H9 (cell line): ENCODE measurements around the gene LARP4B. TPM values are rescaled to one million over a fixed set of nuclear protein-coding genes. Genes with fewer than 3 reads are reported as not detected.

Experiments
- DNase-seq: peaks from one replicate; pipeline ENCODE4 v3.0.0-alpha.2; 2017
- H2AFZ ChIP-seq: one replicate; pipeline ENCODE4 v1.6.1; 2013; ENCODE audit warnings: mild to moderate bottlenecking, low read length, control low read depth, moderate library complexity
- H2AK5ac ChIP-seq: 2 replicates; pipeline ENCODE4 v1.6.1; 2013; ENCODE audit warnings: low read length, control low read depth, mixed read lengths; ENCODE audit not compliant: insufficient read length
- H2BK120ac ChIP-seq: one replicate; pipeline ENCODE4 v1.6.1; 2013; ENCODE audit warnings: low read depth, mild to moderate bottlenecking, low read length, control low read depth, inconsistent platforms; ENCODE audit not compliant: poor library complexity, severe bottlenecking
- H2BK12ac ChIP-seq: 2 replicates; pipeline ENCODE4 v1.6.1; 2013; ENCODE audit warnings: low read length, control low read depth, mixed read lengths, low read depth; ENCODE audit not compliant: insufficient read length
- H2BK15ac ChIP-seq: 2 replicates; pipeline ENCODE4 v1.6.1; 2013; ENCODE audit warnings: low read depth, low read length, control low read depth
- H2BK20ac ChIP-seq: one replicate; pipeline ENCODE4 v1.6.1; 2013; ENCODE audit warnings: low read depth, mild to moderate bottlenecking, low read length, control low read depth, inconsistent platforms; ENCODE audit not compliant: poor library complexity, severe bottlenecking
- H2BK5ac ChIP-seq: 2 replicates; pipeline ENCODE4 v1.6.1; 2013; ENCODE audit warnings: low read length, control low read depth, mixed read lengths; ENCODE audit not compliant: insufficient read length
- H3K14ac ChIP-seq: 2 replicates; pipeline ENCODE4 v1.6.1; 2013; ENCODE audit warnings: low read length, control low read depth; ENCODE audit not compliant: insufficient read depth
- H3K18ac ChIP-seq: 2 replicates; pipeline ENCODE4 v1.6.1; 2013; ENCODE audit warnings: low read depth, mild to moderate bottlenecking, mixed read lengths, low read length, control low read depth; ENCODE audit not compliant: insufficient read length
- H3K23ac ChIP-seq: 2 replicates; pipeline ENCODE4 v1.6.1; 2013; ENCODE audit warnings: low read length, control low read depth, mixed read lengths, low read depth; ENCODE audit not compliant: insufficient read length
- H3K23me2 ChIP-seq: 2 replicates; pipeline ENCODE4 v1.6.1; 2013; ENCODE audit warnings: low read depth, mild to moderate bottlenecking, mixed read lengths, low read length, control low read depth; ENCODE audit not compliant: insufficient read length, poor library complexity, severe bottlenecking
- H3K27ac ChIP-seq: 2 replicates; pipeline ENCODE4 v1.5.1; 2013; ENCODE audit warnings: low read length, control low read depth, mixed read lengths, low read depth; ENCODE audit not compliant: insufficient read length
- H3K27me3 ChIP-seq: 2 replicates; pipeline ENCODE4 v1.6.1; 2013; ENCODE audit warnings: low read length, control low read depth, inconsistent platforms; ENCODE audit not compliant: insufficient read depth
- H3K4ac ChIP-seq: 2 replicates; pipeline ENCODE4 v1.6.1; 2013; ENCODE audit warnings: low read depth, mild to moderate bottlenecking, control low read depth, inconsistent platforms, low read length, moderate library complexity
- H3K4me1 ChIP-seq: 2 replicates; pipeline ENCODE4 v1.6.1; 2013; ENCODE audit warnings: low read length, control low read depth, inconsistent platforms; ENCODE audit not compliant: insufficient read depth
- H3K4me2 ChIP-seq: 2 replicates; pipeline ENCODE4 v1.6.1; 2013; ENCODE audit warnings: low read length, control low read depth, mixed read lengths; ENCODE audit not compliant: insufficient read length, insufficient read depth
- H3K56ac ChIP-seq: 2 replicates; pipeline ENCODE4 v1.6.1; 2013; ENCODE audit warnings: low read depth, mild to moderate bottlenecking, mixed read lengths, low read length, control low read depth; ENCODE audit not compliant: insufficient read length
- H3K79me1 ChIP-seq: 2 replicates; pipeline ENCODE4 v1.6.1; 2013; ENCODE audit warnings: low read depth, mild to moderate bottlenecking, moderate library complexity, low read length, control low read depth, inconsistent platforms; ENCODE audit not compliant: insufficient read depth, poor library complexity, severe bottlenecking
- H3K79me2 ChIP-seq: 2 replicates; pipeline ENCODE4 v1.6.1; 2013; ENCODE audit warnings: low read length, control low read depth, inconsistent platforms; ENCODE audit not compliant: insufficient read depth
- H3K9ac ChIP-seq: 2 replicates; pipeline ENCODE4 v1.6.1; 2013; ENCODE audit warnings: low read length, control low read depth, mixed read lengths; ENCODE audit not compliant: insufficient read length; ENCODE audit errors: extremely low read depth
- H3K9me3 ChIP-seq: one replicate; pipeline ENCODE4 v1.6.1; 2013; ENCODE audit warnings: low read depth, low read length, inconsistent platforms; ENCODE audit not compliant: control insufficient read depth
- H3T11ph ChIP-seq: one replicate; pipeline ENCODE4 v1.6.1; 2013; ENCODE audit warnings: mild to moderate bottlenecking, low read length, control low read depth, inconsistent platforms
- H4K20me1 ChIP-seq: one replicate; pipeline ENCODE4 v1.6.1; 2013; ENCODE audit not compliant: control insufficient read depth, insufficient read length, insufficient read depth
- H4K5ac ChIP-seq: 2 replicates; pipeline ENCODE4 v1.6.1; 2013; ENCODE audit warnings: low read depth, mild to moderate bottlenecking, mixed read lengths, low read length, control low read depth; ENCODE audit not compliant: insufficient read length
- H4K8ac ChIP-seq: replicated peaks from 2 replicates; pipeline ENCODE4 v1.6.1; 2013; ENCODE audit warnings: low read length, control low read depth, mixed read lengths, low read depth; ENCODE audit not compliant: insufficient read length
- H4K91ac ChIP-seq: 2 replicates; pipeline ENCODE4 v1.6.1; 2013; ENCODE audit warnings: low read depth, mild to moderate bottlenecking, moderate library complexity, mixed read lengths, low read length, control low read depth; ENCODE audit not compliant: insufficient read length
- H3K27ac Mint-ChIP-seq, 3 experiments: 2 replicates in 2 of 3; 3 replicates in 1 of 3; pipeline ENCODE4 v1.8.0; 2020 to 2021; ENCODE audit warnings: mixed read lengths in 3 of 3, mild to moderate bottlenecking in 1 of 3, moderate library complexity in 1 of 3
- H3K27me3 Mint-ChIP-seq: 2 replicates; pipeline ENCODE4 v1.8.0; 2021; ENCODE audit warnings: low read depth, mild to moderate bottlenecking, moderate library complexity, mixed read lengths
- H3K36me3 Mint-ChIP-seq, 3 experiments: 2 replicates in 2 of 3; 3 replicates in 1 of 3; pipeline ENCODE4 v1.8.0; 2020 to 2021; ENCODE audit warnings: low read depth in 3 of 3, mixed read lengths in 3 of 3; ENCODE audit not compliant: insufficient read depth in 1 of 3
- H3K4me1 Mint-ChIP-seq, 2 experiments: 2 replicates each; pipeline ENCODE4 v1.8.0; 2020; ENCODE audit warnings: mixed read lengths in 2 of 2
- H3K4me3 Mint-ChIP-seq, 2 experiments: 2 replicates in 1 of 2; 3 replicates in 1 of 2; pipeline ENCODE4 v1.8.0; 2020 to 2021; ENCODE audit warnings: mild to moderate bottlenecking in 2 of 2, mixed read lengths in 2 of 2, moderate library complexity in 1 of 2
- H3K9me3 Mint-ChIP-seq, 2 experiments: 2 replicates in 1 of 2; 3 replicates in 1 of 2; pipeline ENCODE4 v1.8.0; 2020; ENCODE audit warnings: mild to moderate bottlenecking in 2 of 2, mixed read lengths in 2 of 2, moderate library complexity in 1 of 2
- WGBS: extraction: QIAGEN DNeasy Blood & Tissue Kit; methylation state at CpG from one replicate; pipeline ENCODE4 v1.1.7; 2013; ENCODE audit warnings: missing lambda C conversion rate, low lambda C conversion rate, mixed read lengths; ENCODE audit not compliant: insufficient read length; ENCODE audit errors: extremely low coverage; 5-methylcytosine and 5-hydroxymethylcytosine counted together
- total RNA-seq: library from RNA; stranded (reverse); gene quantifications from 2 replicates; pipeline ENCODE4 v1.2.1, GENCODE V29; 2021
- TF ChIP-seq, protein P1 (sequence below): fragments of 200-600 bp; sonication (generic); conservative IDR thresholded peaks from 3 replicates; pipeline ENCODE4 v1.8.0; 2021; ENCODE audit warnings: antibody characterized with exemption, mild to moderate bottlenecking

The LARP4B gene
- total RNA-seq, 1 experiment from 2014 or later = 88.9 TPM

DNA sequence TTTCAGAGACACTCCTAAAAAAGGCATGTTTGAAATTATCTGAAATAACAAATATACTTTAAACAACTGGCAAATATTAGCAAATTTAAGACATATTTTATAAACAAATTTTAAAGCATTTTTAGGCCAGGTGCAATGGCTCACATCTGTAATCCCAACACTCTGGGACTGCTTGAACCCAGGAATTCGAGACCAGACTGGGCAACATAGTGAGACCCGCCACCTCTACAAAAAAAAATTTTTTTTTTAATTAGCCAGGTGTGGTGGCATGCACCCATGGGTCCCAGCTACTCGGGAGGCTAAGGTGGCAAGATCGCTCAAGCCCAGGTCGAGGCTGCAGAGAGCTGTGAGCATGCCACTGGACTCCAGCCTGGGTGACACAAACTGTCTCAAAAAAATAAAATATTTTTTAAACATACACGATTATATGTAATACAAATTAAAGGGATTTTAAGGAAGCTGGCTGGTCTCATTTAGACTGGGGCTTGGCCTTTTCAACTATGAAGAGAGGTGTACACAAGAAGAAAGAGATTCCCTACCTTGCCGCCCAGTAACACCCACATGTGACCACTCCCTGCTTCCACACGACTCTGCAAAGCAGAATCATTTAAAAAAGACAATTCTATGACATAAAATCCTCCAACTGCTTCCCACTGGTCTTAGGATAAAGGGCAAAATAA, 7.5 kb downstream of the LARP4B start:
- Histone ChIP-seq H3K27ac (no peak overlapping the region), H2AFZ (no peak overlapping the region), H3K27me3 (no peaks in the 10 kb centered on the region), H4K91ac (no peak overlapping the region), H3K79me1 (peaks cover 14% of the 10 kb centered on the region), H3T11ph (no peak overlapping the region), H2BK120ac (no peak overlapping the region), H2AK5ac (no peak overlapping the region), H3K9me3 (no peaks in the 10 kb centered on the region), H4K20me1 (no peaks in the 10 kb centered on the region), H3K18ac (no peak overlapping the region), H3K14ac (no peak overlapping the region), H3K4ac (no peak overlapping the region), H3K23me2 (no peaks in the 10 kb centered on the region), H2BK15ac (no peak overlapping the region), H2BK12ac (no peak overlapping the region), H3K4me2 (no peak overlapping the region), H2BK5ac (no peak overlapping the region), H3K56ac (no peak overlapping the region), H3K79me2 (peaks cover 77% of the 10 kb centered on the region), H3K23ac (no peak overlapping the region), H4K8ac (no peak overlapping the region), H3K4me1 (no peaks in the 10 kb centered on the region; the same call in 1 of the 2 replicates), H4K5ac (no peak overlapping the region), H2BK20ac (no peak overlapping the region), H3K9ac (no peak overlapping the region)
- WGBS = no CpG with 5 or more reads among the region's 8 CpGs
- Mint-ChIP-seq H3K4me3 (no peak overlapping the region), H3K9me3 (no peaks in the 10 kb centered on the region), H3K4me1 (peaks cover 24 to 33% of the 10 kb centered on the region in 2 experiments), H3K27ac (peak overlapping the region in 2 of 3 experiments; percentile 24 to 31; a peak in 3 of 7 replicates), H3K36me3 (peaks cover 12 to 27% (median 21%) of the 10 kb centered on the region in 3 experiments; a peak in 6 of 7 replicates), H3K27me3 (no peaks in the 10 kb centered on the region)
- no peak for DNase-seq
- TF ChIP-seq, protein P1, sequence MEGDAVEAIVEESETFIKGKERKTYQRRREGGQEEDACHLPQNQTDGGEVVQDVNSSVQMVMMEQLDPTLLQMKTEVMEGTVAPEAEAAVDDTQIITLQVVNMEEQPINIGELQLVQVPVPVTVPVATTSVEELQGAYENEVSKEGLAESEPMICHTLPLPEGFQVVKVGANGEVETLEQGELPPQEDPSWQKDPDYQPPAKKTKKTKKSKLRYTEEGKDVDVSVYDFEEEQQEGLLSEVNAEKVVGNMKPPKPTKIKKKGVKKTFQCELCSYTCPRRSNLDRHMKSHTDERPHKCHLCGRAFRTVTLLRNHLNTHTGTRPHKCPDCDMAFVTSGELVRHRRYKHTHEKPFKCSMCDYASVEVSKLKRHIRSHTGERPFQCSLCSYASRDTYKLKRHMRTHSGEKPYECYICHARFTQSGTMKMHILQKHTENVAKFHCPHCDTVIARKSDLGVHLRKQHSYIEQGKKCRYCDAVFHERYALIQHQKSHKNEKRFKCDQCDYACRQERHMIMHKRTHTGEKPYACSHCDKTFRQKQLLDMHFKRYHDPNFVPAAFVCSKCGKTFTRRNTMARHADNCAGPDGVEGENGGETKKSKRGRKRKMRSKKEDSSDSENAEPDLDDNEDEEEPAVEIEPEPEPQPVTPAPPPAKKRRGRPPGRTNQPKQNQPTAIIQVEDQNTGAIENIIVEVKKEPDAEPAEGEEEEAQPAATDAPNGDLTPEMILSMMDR = no peak
